HG02981 (cell line): ENCODE results near the gene SIMC1.

Source experiments
- ATAC-seq: cut with Tn5 transposase; IDR thresholded peaks from one replicate; pipeline ENCODE4 v1.9.1; 2021; ENCODE audit warnings: mild to moderate bottlenecking, moderate library complexity; ENCODE audit not compliant: unreplicated experiment

SIMC1 gene

GRCh38 chr5:176361437-176362232, 123.4 kb downstream of the SIMC1 start, which contains the start of gene KIAA1191:
TSS of gene KIAA1191 (minus strand) at chr5:176361764. CDS start at chr5:176359508, 2,256 bp downstream.
- ATAC-seq: peak; percentile 86

DNA sequence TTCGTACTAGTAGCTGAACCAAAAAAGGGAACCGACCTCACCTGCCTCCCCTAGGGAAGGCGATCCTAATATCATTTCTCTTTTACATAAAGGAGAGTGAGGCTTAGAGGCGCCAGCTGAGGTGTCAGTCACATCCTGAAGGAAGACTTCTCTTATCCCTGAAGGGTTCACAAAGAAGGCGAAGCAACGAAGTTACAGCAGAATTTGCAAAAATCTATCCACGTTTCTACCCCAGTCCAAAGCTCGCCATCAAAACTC, 123.9 kb downstream of the SIMC1 start:
- peak; percentile 1 for ATAC-seq

GRCh38 chr5:176364765-176365350, 126.6 kb downstream of the SIMC1 start:
- no peak for ATAC-seq

DNA sequence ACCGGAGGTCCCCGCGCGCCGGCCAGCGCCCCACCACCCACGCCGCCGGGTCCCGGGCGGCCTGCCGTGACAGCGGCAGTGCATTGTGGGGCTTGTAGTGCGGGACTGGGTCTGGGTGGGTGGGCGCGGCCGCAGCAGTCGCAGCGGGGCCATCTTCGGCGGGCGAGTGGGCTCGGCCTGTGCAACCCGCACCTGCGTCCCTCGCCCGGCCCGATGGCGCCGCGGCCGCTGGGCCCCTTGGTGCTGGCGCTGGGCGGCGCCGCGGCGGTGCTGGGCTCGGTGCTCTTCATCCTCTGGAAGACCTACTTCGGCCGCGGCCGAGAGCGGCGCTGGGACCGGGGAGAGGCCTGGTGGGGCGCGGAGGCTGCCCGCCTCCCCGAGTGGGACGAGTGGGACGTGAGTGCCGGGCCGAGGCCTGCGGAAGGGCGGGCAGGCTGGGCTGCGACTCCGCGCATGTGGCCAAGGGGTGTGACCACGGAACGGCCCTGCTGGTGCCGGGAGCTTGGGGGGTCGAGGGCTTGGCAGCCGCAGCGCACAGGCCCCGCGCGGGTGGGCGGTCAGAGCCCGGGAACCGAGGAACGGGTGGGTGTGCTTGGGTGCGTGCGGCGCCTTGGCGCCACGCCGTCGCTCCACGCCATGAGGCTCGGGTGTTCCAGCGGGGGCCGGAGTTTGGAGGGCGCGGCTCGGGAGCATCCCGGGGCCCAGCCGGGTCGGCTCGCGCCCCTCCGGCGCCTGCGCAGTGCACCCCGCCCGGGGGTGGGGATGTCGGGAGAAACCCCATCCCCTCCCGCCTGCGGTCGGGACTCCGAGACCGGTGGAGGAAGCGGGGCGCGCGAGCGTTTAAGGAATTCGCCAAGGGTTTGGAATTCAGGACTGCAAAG, 127.4 kb downstream of the SIMC1 start, which contains the start of gene ARL10:
ARL10 (plus strand) TSS at position 137 of the 881 bp plus-strand sequence; CDS start at position 214, 77 bp downstream.
- ATAC-seq: peak; percentile 28

DNA sequence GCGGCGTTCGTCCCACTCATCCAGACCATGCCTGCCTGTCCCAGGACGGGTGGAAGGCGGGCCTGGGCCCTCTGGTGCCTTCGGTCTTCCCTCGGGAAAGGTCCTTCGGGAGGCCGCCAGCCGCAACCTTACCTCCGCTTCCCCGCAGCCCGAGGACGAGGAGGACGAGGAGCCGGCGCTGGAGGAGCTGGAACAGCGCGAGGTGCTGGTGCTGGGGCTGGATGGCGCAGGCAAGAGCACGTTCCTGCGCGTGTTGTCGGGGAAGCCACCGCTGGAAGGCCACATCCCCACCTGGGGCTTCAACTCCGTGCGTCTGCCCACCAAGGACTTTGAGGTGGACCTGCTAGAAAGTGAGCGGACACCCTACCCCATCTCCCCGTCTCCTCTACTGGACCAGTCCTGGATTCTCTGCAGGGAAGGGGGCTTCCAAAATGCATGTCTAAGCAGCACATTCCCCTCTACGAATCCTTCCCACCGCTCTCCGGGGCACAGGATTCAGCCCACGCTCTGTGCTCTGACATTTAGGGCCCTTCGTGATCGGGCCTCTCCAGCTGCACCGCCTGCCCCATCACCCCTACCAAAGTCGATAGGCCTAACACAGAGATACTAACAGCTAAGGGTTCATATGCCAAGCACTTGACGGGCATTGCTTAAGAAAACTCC, 128.1 kb downstream of the SIMC1 start:
- ATAC-seq: no peak

DNA sequence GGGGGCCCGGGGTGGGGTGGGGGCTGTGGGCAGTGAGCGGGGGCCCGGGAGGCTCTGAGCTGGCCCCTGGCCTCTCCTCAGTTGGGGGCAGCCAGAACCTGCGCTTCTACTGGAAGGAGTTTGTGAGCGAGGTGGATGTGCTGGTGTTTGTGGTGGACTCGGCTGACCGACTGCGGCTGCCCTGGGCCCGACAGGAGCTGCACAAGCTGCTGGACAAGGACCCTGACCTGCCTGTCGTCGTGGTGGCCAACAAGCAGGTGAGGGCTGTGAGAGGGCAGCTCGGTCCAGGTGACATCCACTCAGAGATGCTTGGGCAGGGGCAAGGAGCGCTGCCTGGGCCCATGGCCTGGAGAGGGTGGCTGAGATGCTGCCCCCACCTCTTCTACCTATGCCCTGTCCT, 130.5 kb downstream of the SIMC1 start:
- no peak for ATAC-seq

GRCh38 chr5:176369934-176370711, 131.9 kb downstream of the SIMC1 start:
- ATAC-seq: no peak

DNA sequence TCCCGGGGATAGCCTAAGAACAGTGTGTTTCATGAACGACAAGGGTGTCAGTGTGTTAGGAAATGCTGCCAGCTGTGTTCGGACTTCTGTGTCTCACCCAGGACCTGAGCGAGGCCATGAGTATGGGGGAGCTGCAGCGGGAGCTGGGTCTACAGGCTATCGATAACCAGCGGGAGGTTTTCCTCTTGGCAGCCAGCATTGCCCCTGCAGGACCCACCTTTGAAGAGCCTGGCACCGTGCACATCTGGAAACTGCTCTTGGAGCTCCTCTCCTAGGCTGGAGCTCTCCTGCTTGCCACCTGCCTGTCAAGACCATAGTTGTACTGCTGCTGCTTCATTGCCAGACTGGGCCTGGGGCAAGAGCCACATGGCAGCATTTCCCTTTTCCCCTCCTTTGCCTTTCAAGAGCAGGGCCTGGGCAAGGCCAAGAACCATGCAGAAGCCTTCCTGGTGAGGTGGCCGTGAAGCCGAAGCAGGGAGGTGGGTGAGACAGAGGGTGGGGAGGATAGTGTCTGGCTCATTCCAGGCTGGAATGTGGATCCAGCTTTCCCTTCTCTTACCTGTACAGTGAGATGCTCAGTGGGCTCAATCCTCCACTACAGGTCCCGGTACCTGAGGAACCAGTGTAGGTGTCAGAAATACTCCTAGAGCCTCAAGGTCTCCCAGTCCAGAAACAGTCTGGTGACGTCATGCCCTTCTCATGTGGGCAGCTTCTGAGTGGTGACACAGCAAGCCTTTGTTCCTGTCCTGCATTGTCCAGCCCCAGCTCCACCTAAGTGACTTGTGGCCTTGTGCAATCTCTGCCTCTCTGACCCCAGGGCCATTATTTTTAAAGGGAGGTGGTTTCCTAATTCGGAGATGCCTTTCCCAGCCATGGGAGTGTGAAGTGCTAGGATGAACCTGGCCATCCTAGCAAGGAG, 133.7 kb downstream of the SIMC1 start:
- no peak for ATAC-seq

GRCh38 chr5:176373100-176373818, 135.0 kb downstream of the SIMC1 start:
- no peak for ATAC-seq

- peak; percentile 50 for ATAC-seq
Observed at GRCh38 chr5:176379881-176380280, 141.7 kb downstream of the SIMC1 start.

- ATAC-seq: no peak
Observed at GRCh38 chr5:176381423-176381822, 143.2 kb downstream of the SIMC1 start.

DNA sequence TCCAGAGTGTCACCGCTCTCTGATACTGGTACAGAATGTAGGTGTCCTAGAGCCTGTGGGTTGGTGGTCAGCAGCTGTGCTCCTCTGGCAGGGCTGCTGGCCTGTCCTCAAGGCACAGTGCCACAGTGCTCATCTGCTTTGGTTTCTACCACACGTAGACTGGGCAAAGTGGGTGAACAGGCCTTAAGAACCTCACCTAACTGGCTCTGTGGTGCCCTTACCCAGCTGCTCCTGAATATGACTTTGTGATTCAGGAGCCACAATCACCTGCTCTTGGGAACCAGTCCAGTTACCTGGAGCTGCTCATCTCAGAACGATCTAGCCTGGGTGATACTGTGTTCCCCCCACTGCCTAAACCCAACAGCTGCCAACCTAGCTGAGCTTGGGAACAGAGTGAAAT, 143.8 kb downstream of the SIMC1 start:
- ATAC-seq: no peak

- no peak for ATAC-seq
Observed at GRCh38 chr5:176382721-176383120, 144.5 kb downstream of the SIMC1 start.

DNA sequence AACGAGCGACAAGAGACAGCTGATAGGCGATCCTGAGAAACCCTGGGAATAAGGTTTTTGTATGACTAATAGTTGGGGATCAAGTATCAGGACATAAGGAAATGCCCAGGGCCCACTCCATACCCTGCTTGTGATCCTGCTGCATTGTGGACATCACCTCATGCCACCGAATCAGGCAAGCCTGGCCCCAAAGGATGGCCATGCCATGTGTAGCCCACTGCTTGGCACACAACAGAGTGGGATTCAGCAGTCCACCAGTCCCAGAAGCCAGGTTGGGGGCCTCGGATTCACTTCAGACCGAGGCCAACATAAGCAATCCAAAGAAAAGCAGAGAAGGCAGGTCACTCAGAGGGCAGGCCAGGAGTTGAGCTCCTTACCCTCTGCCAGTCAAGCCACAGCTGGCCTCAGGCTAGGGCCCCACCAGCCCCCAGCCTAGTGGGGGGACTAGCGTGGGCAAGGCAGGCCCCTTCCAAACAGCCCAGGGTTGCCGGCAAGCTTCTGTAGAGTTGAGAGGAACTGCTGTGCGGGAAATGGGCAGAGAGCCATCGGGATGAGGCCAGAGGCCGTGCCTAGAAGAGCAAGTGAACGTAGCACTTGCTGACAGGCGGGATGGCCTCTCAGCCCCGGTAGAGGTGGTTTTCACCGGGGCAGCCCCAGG, 145.2 kb downstream of the SIMC1 start:
- ATAC-seq: no peak

GRCh38 chr5:176383961-176384360, 145.7 kb downstream of the SIMC1 start:
- ATAC-seq: no peak

- ATAC-seq: no peak
Observed at GRCh38 chr5:176384366-176384930, 146.2 kb downstream of the SIMC1 start.

- no peak for ATAC-seq
Observed at GRCh38 chr5:176384991-176385390, 146.8 kb downstream of the SIMC1 start.

DNA sequence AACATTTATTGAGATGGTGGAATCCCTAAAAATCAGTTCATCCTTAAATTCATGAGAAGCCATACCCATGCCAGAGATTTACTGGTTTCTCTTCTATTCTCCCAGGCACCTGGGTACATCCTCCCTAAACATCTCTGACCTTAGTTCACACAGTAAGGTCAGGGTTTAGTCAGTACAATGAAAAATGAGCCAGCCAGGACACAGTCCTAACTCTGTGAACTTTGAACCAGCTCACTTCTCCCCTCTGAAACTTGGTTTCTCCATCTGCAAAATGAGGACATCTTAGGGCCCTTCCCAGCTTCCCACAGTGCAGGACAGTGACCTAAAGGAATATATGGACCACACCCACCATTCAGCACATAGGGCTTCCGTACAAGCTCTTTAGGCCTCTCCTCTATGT, 148.3 kb downstream of the SIMC1 start:
- ATAC-seq: no peak
